ENCODE data around the gene ST6GAL1. TPM values are rescaled to one million over a fixed set of nuclear protein-coding genes. Genes with fewer than 3 reads are reported as not detected.

The ST6GAL1 gene
- total RNA-seq, 1 donor, result 3.3 TPM

GRCh38 chr3:186973702-186974101 is 43.4 kb downstream of the ST6GAL1 start:
- DNase-seq (ENCODE audit: low read depth), result no peak
- no peak overlapping the region for H3K4me3 ChIP-seq (ENCODE audit: low read depth, low read length)
- TF ChIP-seq CTCF (IDR thresholded peaks at IDR 0.05; ENCODE audit: insufficient read depth, low read length), result no peak

GRCh38 chr3:186974824-186975313 is 44.5 kb downstream of the ST6GAL1 start:
- TF ChIP-seq CTCF (IDR thresholded peaks at IDR 0.05; ENCODE audit: insufficient read depth, low read length), result no peak
- no peak overlapping the region for H3K4me3 ChIP-seq (ENCODE audit: low read depth, low read length)
- no peak for DNase-seq (ENCODE audit: low read depth)

- DNase-seq (ENCODE audit: low read depth), result no peak
- no peak for TF ChIP-seq CTCF (IDR thresholded peaks at IDR 0.05; ENCODE audit: insufficient read depth, low read length)
- no peak overlapping the region for H3K4me3 ChIP-seq (ENCODE audit: low read depth, low read length)
Observed at GRCh38 chr3:186975726-186976125, 45.4 kb downstream of the ST6GAL1 start.

- peak; percentile 93 for DNase-seq (ENCODE audit: low read depth)
- peak; percentile 39 for TF ChIP-seq CTCF (IDR thresholded peaks at IDR 0.05; ENCODE audit: insufficient read depth, low read length)
- H3K4me3 ChIP-seq (ENCODE audit: low read depth, low read length), result no peak overlapping the region
Observed at GRCh38 chr3:186976837-186977750, 46.8 kb downstream of the ST6GAL1 start.

- H3K4me3 ChIP-seq (ENCODE audit: low read depth, low read length), result no peak overlapping the region
- DNase-seq (ENCODE audit: low read depth), result no peak
- TF ChIP-seq CTCF (IDR thresholded peaks at IDR 0.05; ENCODE audit: insufficient read depth, low read length), result no peak
Observed at GRCh38 chr3:186978712-186979111, 48.4 kb downstream of the ST6GAL1 start.

- no peak for TF ChIP-seq CTCF (IDR thresholded peaks at IDR 0.05; ENCODE audit: insufficient read depth, low read length)
- no peak for DNase-seq (ENCODE audit: low read depth)
- no peak overlapping the region for H3K4me3 ChIP-seq (ENCODE audit: low read depth, low read length)
Observed at GRCh38 chr3:186979852-186980251, 49.5 kb downstream of the ST6GAL1 start.
